ENCODE results near the gene RGS11. TPM values are rescaled to one million over a fixed set of nuclear protein-coding genes. Genes with fewer than 3 reads are reported as not detected.

RGS11 gene
- total RNA-seq, 1 experiment from 2014 or later = 10.2 TPM

DNA sequence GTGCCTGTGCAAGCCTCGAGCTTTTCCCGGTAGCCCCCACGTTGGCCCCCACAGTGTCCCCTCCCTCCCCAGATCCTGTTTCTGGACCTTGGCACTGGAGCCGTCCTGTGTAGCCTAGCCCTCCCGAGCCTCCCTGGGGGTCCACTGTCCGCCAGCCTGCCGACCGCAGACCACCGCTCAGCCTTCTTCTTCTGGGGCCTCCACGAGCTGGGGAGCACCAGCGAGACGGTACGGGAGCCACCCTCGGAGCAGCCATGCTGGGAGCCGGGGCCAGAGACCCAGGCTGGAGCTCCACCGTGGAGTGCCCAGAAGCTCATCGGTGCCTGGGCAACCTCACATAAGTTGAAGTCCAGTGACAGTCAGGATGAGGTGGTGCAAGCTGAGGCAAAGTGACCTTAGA, 11.8 kb downstream of the RGS11 start:
- H3K9me3 ChIP-seq (ENCODE audit: control insufficient read depth, insufficient read depth, low read depth, low read length) = no peaks in the 10 kb centered on the region

DNA sequence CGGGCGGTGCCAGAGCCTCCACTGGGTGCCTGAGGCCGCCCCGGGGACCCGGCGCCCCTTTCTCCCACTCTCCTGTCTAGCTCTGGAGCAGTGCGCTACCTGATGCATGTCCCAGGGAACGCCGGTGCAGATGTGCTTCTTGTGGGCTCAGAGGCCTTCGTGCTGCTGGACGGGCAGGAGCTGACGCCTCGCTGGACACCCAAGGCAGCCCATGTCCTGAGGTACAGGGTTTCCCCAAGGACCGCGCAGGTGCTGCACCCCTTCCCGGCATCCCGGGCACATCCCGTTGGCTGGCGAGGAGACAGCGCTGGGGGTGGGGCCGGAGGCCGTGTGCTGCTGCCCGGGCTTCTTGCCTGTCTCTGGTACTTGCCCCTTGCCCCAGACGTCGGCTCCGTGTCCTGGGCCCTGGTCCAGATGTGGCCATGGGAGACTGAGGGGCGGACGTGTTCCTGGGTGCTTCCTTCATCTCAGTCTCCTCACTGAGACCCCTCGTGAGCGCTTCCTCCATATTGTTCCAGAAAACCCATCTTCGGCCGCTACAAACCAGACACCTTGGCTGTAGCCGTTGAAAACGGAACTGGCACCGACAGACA, 12.5 kb downstream of the RGS11 start:
- BruUV-seq (replicated peaks) = no TSS peak
- no peaks in the 10 kb centered on the region for H3K36me3 ChIP-seq (ENCODE audit: control insufficient read depth, insufficient read depth, low read length)
- H3K9me3 ChIP-seq (ENCODE audit: control insufficient read depth, insufficient read depth, low read depth, low read length) = no peaks in the 10 kb centered on the region
- in situ Hi-C loops (cut with HindIII; ENCODE audit: low pct_unique_long_range_greater_than_20kb, low sequenced_read_pairs) (no loop called here), intact Hi-C loops (cut with micrococcal nuclease; ENCODE audit: unreplicated experiment) (no loop called here)
- DNase-seq (ENCODE audit: low read depth, low spot score) (no peak), ATAC-seq (no peak)
- TF ChIP-seq POLR2AphosphoS5 (IDR thresholded peaks at IDR 0.05; ENCODE audit: low read depth, low read length) (no peak), TCF7L2 (IDR thresholded peaks at IDR 0.05; ENCODE audit: low read depth, low read length) (no peak), CTCF (IDR thresholded peaks at IDR 0.05) (no peak), SIN3A (IDR thresholded peaks at IDR 0.05; ENCODE audit: borderline replicate concordance, insufficient read depth, low read depth, low read length) (no peak)
- TF ChIP-seq, protein P1, sequence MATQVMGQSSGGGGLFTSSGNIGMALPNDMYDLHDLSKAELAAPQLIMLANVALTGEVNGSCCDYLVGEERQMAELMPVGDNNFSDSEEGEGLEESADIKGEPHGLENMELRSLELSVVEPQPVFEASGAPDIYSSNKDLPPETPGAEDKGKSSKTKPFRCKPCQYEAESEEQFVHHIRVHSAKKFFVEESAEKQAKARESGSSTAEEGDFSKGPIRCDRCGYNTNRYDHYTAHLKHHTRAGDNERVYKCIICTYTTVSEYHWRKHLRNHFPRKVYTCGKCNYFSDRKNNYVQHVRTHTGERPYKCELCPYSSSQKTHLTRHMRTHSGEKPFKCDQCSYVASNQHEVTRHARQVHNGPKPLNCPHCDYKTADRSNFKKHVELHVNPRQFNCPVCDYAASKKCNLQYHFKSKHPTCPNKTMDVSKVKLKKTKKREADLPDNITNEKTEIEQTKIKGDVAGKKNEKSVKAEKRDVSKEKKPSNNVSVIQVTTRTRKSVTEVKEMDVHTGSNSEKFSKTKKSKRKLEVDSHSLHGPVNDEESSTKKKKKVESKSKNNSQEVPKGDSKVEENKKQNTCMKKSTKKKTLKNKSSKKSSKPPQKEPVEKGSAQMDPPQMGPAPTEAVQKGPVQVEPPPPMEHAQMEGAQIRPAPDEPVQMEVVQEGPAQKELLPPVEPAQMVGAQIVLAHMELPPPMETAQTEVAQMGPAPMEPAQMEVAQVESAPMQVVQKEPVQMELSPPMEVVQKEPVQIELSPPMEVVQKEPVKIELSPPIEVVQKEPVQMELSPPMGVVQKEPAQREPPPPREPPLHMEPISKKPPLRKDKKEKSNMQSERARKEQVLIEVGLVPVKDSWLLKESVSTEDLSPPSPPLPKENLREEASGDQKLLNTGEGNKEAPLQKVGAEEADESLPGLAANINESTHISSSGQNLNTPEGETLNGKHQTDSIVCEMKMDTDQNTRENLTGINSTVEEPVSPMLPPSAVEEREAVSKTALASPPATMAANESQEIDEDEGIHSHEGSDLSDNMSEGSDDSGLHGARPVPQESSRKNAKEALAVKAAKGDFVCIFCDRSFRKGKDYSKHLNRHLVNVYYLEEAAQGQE (IDR thresholded peaks at IDR 0.05; ENCODE audit: insufficient read depth in 1 of 2, low read depth in 2 of 2, low read length in 1 of 2) = no peak
- no peak overlapping the region for H3K4me3 ChIP-seq (ENCODE audit: low read depth in 2 of 2, low read length in 2 of 2)
- H3K4me1 ChIP-seq (ENCODE audit: control insufficient read depth, insufficient read depth, low read length) = no peaks in the 10 kb centered on the region; the same call in 1 of the 2 replicates
- ChIA-PET CTCF (no interaction called here), POLR2A (no interaction called here)
- H3K27me3 ChIP-seq (ENCODE audit: control insufficient read depth, insufficient read depth, low read length) = no peaks in the 10 kb centered on the region
- no peak overlapping the region for H3K27ac ChIP-seq (ENCODE audit: low read length)

More for the DNA sequence above, 11.8 kb downstream of the RGS11 start:
- DNase-seq (ENCODE audit: low read depth, low spot score) = no peak
- CTCF ChIA-PET = no interaction called here
- in situ Hi-C loops (cut with HindIII; ENCODE audit: low pct_unique_long_range_greater_than_20kb, low sequenced_read_pairs) (no loop called here), intact Hi-C loops (cut with micrococcal nuclease; ENCODE audit: unreplicated experiment) (no loop called here)
- H3K36me3 ChIP-seq (ENCODE audit: control insufficient read depth, insufficient read depth, low read length) = no peaks in the 10 kb centered on the region
- POLR2A ChIA-PET = no interaction called here
- H3K27ac ChIP-seq (ENCODE audit: low read length) = no peak overlapping the region
- no peaks in the 10 kb centered on the region; the same call in 1 of the 2 replicates for H3K4me1 ChIP-seq (ENCODE audit: control insufficient read depth, insufficient read depth, low read length)
- ATAC-seq = no peak
- no peak overlapping the region for H3K4me3 ChIP-seq (ENCODE audit: low read depth in 2 of 2, low read length in 2 of 2)
- no peak for TF ChIP-seq TCF7L2 (IDR thresholded peaks at IDR 0.05; ENCODE audit: low read depth, low read length)
- TF ChIP-seq POLR2AphosphoS5 (IDR thresholded peaks at IDR 0.05; ENCODE audit: low read depth, low read length) = no peak
- no peak for TF ChIP-seq CTCF (IDR thresholded peaks at IDR 0.05)
- TF ChIP-seq, protein P1 (IDR thresholded peaks at IDR 0.05; ENCODE audit: insufficient read depth in 1 of 2, low read depth in 2 of 2, low read length in 1 of 2) = no peak
- no peak for TF ChIP-seq SIN3A (IDR thresholded peaks at IDR 0.05; ENCODE audit: borderline replicate concordance, insufficient read depth, low read depth, low read length)
- no TSS peak for BruUV-seq (replicated peaks)
- no peaks in the 10 kb centered on the region for H3K27me3 ChIP-seq (ENCODE audit: control insufficient read depth, insufficient read depth, low read length)

Data from Panc1 (cell line).